GM21786 (cell line): ENCODE measurements around the gene ADRB2.
A peak's percentile ranks its signal among the peaks of the same experiment; 100 is the strongest.

Source experiments
- ATAC-seq: cut with Tn5 transposase; IDR thresholded peaks from one replicate; pipeline ENCODE4 v1.9.1; 2021; ENCODE audit not compliant: unreplicated experiment

The ADRB2 gene

DNA sequence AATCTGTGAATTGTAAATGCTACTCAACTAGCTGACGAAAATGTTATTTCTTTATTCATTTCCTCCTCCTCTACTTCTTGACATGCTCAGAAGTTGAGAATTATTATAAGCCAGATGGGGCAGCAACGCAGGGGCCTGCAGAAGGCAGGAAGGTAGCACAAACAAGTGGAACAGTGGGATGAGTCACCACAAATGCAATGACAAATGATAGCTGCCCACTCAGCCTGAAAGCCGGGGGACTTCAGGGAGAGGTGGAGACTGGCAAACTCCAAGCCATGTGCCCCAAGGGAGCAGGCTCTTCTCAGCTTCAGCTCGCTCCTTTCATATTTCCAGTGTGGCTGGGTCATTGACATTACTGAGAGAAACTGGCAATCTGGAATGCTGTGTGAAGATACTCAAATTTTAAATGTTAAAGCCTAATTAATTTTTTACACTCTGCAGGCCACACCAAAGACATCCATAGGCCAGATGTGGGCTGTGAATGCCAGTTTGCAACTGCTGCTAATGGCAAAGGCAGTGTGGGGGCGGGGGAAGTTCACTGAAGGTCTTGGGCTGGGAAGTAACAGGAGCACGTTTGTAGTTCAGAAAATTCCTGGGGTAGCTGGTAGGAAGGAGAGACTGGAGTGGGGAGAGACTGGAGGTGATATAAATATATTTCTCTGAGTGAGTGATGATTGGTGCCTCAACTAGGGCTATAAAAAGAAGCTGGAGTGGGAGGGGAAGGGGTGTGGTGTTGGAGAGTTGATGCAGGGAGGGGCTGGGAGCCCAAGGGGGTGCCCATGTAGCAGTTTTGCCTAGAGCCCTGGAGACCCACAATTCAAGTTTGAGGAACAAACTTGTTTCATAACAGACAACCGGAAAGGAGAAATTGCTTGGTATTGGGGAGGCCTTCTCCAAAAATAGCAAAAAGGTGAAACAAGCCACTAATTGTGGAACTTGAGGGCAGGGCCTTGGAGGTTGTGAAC lies 20.8 kb upstream of the ADRB2 start:
- ATAC-seq: peak; percentile 36

DNA sequence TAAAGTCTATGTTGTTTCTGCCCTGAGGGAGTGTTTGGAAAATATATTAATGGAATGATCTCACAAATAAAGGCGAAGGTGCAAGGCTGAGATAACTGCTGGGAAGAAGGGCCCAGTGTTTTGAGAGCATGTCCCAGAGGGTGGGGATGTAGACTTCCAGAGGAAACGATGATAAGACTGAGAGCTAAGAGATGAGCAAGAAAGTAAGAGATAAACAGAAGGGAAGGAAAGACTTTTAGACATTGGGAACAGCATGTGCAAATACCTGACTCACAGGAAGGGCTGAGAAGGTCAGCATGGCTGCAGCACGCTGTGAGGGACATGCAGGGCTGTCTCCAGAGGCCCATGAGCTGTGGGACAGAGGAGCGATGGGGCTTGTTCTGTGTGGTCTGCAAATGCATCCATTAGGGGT lies 19.9 kb upstream of the ADRB2 start:
- ATAC-seq: no peak

DNA sequence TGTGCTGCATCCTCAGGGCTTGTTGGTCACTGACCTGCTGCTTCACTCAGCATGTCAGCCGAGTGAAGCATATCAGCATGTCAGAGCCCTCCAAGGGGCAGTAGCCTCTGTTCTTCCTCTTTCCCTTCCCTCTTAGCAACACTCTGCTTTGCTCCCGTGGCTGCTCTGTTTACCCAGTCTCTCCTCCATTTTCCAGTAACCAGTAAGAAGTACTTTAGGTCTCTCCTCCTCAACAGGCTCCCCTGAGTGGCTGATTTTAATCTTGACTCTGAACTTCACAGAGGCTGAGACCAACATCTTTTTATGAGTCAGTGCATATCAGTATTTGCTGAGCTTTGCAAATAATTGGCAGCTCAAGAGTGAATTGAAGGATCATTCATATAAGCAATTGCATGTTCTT lies 18.6 kb upstream of the ADRB2 start:
- ATAC-seq: no peak

DNA sequence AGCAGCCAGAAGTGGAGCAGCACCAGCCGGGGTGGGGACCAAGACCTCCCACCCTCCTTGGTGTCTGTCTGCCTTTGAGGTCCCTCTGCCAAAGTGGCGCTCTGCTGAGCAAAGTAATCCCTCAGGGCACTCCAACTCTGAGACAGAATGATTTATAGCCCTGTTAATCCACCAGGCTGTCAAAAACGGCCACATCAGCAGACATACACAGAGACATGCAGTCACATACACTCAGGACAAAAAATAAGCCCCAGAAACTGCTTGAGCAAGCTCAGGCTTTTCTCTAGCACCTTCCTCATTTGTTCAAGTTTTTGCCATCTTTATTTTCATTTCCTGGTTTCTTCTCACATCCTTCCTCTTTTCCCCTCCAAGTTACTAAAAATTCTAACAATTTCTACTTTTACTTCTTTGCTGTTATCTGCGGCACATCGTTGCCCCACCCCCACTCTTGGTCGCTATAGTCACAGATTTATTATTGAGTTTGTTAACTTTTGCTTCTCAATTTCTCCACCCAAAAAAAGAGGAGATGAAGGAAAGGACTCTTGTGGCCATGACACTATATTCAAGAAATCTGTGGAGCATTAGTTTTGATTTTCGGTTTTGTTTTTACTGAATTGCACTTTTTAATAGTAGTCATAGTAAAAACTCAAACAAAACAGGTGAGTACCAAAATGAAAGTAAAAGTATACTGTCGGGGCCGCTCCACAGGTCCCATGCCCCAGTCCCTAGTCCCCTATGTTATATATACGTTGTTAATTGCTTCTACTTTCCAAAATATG lies 17.4 kb upstream of the ADRB2 start:
- ATAC-seq: peak; percentile 61

DNA sequence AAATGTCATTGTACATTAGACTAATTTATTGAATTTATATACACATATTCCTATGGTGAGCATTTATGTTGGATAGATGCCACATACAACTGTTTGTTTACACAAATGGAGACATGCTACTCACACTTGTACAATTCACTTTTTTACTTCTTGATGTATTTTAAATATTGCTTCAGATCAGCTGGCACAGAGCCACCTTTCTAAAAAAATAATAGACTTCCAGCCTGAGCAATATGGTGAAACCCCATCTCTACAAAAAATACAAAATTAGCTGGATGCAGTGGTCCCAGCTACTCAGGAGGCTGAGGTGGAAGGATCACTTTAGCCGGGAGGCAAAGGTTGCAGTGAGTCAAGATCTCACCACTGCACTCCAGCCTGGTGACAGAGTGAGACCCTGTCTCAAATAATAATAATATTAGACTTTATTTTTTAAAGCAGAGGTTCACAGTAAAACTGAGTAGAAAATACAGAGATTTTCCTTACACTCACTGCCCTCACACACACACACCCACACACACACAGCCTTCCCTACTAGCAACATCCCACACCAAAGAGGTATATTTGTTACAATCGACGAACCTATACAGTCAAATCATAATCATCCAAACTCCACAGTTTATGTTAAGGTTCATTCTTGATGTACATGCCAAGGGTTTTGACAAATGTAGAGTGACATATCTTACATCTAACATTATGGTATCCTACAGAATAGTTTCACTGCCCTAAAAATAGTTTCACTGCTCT lies 16.5 kb upstream of the ADRB2 start:
- ATAC-seq: no peak

DNA sequence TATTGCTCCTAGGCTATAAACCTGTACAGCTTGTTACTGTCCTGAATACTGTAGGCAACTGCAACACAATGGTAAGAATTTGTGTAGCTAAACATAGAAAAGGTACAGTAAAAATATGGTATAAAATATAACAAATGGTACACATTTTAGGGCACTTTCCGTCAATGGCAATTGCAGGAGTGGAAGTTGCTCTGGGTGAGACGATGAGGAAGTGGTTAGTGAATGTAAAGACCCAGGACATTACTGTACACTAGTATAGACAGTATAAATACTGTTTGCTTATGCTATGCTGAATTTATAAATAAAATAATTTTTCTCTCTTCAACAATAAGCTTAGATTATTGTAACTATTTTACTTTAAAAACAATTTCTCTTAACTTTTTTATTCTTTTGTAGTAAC lies 15.6 kb upstream of the ADRB2 start:
- ATAC-seq: no peak

DNA sequence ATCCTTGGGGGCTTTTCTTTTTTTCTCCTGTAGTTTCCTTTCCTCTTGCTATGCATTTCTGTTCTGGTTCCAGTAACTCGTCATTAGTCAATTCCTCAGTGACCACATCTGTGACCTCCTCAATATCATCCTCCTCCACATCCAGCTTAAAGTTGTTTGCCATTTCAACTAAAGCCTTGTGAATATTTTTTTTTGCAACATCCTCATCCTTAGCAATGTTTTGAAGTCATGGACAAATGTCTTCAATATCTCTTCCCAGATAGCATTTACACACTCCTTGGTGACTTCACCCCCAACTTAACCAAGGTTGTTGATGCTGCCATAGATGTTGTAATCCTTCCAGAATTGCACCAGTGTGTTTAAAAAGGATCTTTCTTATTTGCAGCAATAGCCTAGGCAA lies 14.7 kb upstream of the ADRB2 start:
- ATAC-seq: no peak

DNA sequence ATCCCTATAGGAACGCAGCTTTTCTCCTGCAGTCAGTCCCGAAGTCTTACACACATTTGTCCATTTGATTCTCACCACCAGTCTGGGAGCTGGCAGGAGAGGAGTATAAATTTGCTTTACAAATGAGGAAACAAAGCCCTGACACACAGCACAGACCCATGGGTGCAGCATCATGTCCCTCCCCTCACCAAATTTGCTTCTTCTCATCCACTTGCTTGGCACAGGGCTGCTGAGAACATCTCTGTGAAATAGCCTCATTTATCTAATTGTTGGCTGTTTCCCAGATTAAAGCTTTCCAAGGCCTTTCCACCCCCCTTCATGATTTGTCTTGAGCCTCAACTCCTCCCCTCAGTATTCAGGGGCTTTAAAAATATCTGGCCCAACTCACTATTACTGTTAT lies 11.3 kb upstream of the ADRB2 start:
- no peak for ATAC-seq

DNA sequence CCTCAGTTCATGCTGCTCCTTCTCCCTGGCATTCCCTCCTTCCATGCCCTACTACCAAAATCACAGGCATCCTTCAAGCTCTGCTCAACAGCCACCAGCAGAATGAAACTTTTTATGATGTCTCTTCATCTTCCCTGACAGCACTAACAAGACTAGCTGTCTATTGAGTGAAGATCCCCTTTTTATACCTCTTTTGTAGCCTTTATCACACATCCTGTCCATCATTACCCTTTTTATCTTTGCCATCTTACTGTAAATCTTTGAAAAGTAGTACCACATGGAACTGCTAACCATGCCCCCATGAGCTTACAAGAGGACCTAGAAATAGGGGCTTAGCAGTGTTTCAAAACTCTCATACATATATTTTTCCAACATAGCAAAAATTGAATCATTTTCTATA lies 10.8 kb upstream of the ADRB2 start:
- no peak for ATAC-seq

DNA sequence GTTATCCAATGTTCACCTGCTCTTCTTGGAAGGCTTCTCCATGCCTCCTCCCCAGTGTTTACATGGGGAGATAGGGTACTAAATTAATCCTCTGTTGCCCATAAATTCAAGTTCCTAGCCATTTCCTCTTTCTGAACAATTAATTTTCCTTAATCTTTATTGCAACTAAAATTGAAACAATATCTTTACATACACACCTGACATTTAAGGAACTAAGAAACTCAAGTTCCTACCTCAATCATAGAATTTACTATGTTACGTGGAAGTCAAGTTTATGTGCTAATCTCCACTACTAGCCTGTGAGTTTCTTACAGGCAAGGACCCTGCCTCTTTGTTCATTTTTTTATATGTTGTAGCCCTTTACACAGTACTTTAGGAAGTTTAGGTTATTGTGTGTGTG lies 10.1 kb upstream of the ADRB2 start:
- no peak for ATAC-seq

DNA sequence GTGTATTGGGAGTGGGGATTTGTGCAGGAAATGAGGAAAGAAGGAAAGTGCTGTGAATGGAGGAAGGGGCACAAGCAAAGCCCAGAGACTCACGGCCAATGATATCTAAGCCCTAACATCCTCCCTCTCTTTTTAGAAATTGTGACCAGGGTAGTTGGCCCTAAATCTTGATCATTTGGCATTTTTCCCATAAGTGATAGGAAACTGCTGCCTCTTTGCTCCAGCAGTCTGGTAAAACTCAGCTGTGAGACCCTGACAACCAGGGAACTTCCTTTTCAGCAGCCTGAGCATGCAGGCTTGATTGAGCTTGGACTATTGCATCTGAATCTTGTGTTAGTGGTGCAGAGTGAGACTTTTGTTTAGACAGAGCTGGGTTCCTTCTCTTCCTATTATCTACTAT lies 9.6 kb upstream of the ADRB2 start:
- no peak for ATAC-seq

DNA sequence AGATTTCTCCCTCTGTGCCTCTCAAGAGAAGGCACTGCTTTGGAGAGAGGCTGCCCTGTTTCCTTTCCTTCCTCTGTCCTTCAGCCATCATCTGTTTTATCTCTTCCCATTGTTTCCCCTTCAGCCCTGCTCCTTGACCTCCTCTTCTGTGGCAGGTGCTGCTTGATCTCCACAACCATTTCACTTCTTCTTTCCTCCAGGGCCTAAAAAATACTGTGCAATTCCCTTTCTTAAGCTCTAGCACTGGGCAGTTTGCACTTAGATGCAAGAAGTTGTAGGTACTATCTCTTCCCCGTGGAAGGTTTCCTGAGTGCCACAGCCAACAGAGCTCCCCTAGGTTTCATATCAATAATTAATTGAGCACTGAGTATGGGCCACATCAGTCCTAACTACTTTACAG lies 8.8 kb upstream of the ADRB2 start:
- ATAC-seq: no peak

DNA sequence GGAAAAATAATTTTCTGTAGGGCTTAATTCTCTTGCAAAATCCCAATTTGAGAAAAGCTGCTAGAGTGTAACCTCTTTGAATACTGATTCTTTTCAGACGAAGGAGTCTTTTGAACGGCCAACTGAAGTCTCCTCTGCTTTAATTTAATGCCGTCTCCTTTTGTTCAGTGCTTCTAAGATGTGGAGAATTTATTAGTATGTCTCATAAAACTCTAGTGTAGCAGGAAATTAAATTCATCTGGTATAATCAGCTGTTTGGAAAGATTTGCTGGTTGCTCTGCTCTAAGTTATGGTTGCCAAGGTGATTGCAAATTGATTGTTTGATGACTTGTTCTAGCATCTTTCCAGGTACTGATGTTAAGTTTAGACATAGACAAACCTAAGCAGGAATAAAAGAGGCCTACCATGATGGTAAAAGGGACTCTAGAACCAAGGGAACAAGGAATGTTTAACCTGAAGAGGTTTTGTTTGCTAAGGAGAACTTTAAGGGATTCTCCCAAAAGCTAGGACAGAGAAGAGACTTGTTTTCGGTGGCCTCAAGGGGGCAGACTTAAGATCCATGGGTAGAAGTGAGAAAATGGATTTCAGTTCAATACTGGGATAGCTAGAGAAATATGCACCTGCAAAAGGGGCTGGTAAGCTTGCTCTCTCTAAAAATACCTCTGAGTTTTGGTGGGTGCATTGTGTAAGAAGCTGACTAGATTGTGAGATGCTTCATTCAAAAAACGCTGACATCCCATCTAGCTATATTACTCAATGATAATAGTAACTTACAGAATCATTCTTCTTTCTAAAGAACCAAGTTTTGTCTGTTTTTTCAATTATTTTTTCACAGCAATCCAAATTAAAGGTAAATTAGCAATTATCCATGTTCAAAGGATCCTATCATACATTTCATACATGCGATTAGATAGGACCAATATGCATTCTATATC lies 5.7 kb upstream of the ADRB2 start:
- ATAC-seq: no peak

DNA sequence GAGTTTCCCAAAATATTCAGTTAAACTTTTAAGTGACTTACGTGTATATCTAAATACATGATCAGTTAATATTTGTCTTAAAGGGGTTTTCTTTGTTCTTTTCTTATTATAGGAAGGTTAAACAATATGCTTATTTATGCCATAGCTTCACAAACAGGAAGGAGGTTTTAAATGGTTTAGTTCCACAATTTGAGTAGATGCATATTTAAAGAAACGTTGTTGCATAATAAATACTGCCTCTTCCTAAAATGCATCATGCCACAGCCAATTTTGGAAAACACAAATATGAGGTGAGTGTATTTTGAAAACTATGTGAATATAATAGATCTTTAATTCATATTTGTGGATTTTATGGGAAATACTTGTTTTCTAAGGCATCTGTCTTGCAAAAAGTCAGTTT lies 2.5 kb upstream of the ADRB2 start:
- no peak for ATAC-seq

DNA sequence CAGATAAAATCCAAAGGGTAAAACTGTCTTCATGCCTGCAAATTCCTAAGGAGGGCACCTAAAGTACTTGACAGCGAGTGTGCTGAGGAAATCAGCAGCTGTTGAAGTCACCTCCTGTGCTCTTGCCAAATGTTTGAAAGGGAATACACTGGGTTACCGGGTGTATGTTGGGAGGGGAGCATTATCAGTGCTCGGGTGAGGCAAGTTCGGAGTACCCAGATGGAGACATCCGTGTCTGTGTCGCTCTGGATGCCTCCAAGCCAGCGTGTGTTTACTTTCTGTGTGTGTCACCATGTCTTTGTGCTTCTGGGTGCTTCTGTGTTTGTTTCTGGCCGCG lies 727 bp upstream of the ADRB2 start:
- ATAC-seq: no peak

DNA sequence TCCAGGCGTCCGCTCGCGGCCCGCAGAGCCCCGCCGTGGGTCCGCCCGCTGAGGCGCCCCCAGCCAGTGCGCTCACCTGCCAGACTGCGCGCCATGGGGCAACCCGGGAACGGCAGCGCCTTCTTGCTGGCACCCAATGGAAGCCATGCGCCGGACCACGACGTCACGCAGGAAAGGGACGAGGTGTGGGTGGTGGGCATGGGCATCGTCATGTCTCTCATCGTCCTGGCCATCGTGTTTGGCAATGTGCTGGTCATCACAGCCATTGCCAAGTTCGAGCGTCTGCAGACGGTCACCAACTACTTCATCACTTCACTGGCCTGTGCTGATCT lies 294 bp downstream of the ADRB2 start:
- ATAC-seq: no peak

DNA sequence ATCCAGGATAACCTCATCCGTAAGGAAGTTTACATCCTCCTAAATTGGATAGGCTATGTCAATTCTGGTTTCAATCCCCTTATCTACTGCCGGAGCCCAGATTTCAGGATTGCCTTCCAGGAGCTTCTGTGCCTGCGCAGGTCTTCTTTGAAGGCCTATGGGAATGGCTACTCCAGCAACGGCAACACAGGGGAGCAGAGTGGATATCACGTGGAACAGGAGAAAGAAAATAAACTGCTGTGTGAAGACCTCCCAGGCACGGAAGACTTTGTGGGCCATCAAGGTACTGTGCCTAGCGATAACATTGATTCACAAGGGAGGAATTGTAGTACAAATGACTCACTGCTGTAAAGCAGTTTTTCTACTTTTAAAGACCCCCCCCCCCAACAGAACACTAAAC lies 1.3 kb downstream of the ADRB2 start:
- no peak for ATAC-seq

DNA sequence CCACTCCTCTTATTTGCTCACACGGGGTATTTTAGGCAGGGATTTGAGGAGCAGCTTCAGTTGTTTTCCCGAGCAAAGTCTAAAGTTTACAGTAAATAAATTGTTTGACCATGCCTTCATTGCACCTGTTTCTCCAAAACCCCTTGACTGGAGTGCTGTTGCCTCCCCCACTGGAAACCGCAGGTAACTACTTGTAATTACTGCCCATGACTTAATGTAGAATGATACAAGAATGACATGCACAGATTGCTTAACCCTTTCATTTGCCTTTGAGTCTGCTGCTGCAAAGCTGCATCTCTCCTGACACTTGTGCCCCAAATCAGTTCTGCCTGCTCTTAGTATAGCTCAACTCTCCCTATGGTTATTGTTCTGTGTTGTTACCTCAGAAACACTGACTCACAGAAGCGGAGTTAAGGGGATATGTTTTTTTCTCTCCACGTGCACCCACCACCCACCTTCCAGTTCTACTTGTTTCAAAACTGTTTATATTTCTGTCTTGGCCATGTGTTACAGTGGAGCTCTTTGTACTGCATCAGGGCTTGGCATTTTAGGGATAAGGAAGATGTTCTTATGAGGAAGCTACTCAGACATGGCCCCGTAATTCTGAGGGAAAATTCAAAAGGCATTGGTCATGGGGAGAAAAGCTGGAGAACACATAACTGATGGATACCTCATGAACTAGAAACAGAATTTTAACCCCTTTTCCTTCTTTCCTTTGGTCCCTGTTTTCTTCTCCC lies 2.3 kb downstream of the ADRB2 start:
- ATAC-seq: no peak

DNA sequence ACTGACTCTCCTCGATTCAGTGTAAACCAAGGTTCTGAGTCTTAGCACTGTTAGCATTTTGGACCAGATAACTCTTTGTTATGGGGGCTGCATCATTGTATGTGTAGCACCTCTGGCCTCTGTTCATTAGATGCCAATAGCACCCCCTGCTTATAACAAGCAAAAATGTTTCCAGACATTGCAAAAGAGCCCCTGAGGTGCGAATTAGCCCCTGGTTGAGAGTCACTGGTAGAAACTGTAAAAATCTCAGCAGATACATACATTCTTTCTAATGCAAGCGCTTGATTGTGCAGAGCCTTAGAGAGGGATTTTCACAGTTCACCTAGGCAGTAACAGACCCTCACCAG lies 2.8 kb downstream of the ADRB2 start:
- ATAC-seq: no peak

DNA sequence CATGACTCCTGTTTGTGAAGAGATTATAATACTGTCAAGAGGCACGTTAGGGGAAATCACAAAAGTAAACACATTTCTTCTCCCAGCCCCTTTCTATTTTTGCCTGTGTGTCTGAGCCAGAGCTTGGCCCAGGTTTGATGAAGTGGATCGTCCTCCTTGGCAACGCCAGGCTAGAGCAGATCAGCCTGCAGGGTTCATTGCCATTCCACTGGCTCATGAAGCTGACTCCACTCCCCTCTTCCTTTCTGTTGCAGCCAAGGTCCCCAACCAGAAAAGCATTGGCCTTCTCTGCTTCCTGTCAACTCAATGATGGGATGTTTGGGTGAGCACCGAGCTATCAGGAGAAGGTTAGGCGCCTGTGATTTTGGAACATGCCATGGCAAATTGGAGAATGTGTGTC lies 3.3 kb downstream of the ADRB2 start:
- ATAC-seq: no peak
